Measurements from ENCODE around the gene JCHAIN.
"Not testable (repeated sequence)": the region's sequence is repeated elsewhere in the genome, so short reads cannot be mapped to it uniquely, and the experiment has no call there.

JCHAIN gene

GRCh38 chr4:70660106-70660505 is 6.2 kb downstream of the JCHAIN start:
- H3K4me3 ChIP-seq (ENCODE audit: low read depth, low read length) = no peak overlapping the region
- no peak for DNase-seq (ENCODE audit: low read depth)
- no peak for TF ChIP-seq CTCF (conservative IDR thresholded peaks at IDR 0.05; ENCODE audit: low read depth, low read length)

- DNase-seq (ENCODE audit: low read depth) = no peak
- no peak for TF ChIP-seq CTCF (conservative IDR thresholded peaks at IDR 0.05; ENCODE audit: low read depth, low read length)
- no peak overlapping the region for H3K4me3 ChIP-seq (ENCODE audit: low read depth, low read length)
These were observed 7.9 kb downstream of the JCHAIN start for GRCh38 chr4:70658418-70658817.

GRCh38 chr4:70657326-70657725 is 9.0 kb downstream of the JCHAIN start:
- DNase-seq (ENCODE audit: low read depth) = no peak
- TF ChIP-seq CTCF (conservative IDR thresholded peaks at IDR 0.05; ENCODE audit: low read depth, low read length) = no peak
- no peak overlapping the region for H3K4me3 ChIP-seq (ENCODE audit: low read depth, low read length)

- no peak overlapping the region for H3K4me3 ChIP-seq (ENCODE audit: low read depth, low read length)
- DNase-seq (ENCODE audit: low read depth) = no peak
- TF ChIP-seq CTCF (conservative IDR thresholded peaks at IDR 0.05; ENCODE audit: low read depth, low read length) = no peak
These were observed 11.7 kb downstream of the JCHAIN start for GRCh38 chr4:70654605-70655011.

GRCh38 chr4:70651864-70652506 is 14.3 kb downstream of the JCHAIN start:
- DNase-seq (ENCODE audit: low read depth) = peak; percentile 58
- TF ChIP-seq CTCF (conservative IDR thresholded peaks at IDR 0.05; ENCODE audit: low read depth, low read length) = peak; percentile 55
- H3K4me3 ChIP-seq (ENCODE audit: low read depth, low read length) = peak overlapping the region; percentile 1

- DNase-seq (ENCODE audit: low read depth); H3K4me3 ChIP-seq (ENCODE audit: low read depth, low read length): not testable (repeated sequence)
These were observed 15.6 kb downstream of the JCHAIN start for GRCh38 chr4:70650741-70651140.

- H3K4me3 ChIP-seq (ENCODE audit: low read depth, low read length) = no peak overlapping the region
- no peak for DNase-seq (ENCODE audit: low read depth)
- TF ChIP-seq CTCF (conservative IDR thresholded peaks at IDR 0.05; ENCODE audit: low read depth, low read length) = no peak
These were observed 26.1 kb downstream of the JCHAIN start for GRCh38 chr4:70640192-70640591.

Data from choroid plexus epithelial cell (primary cell).